Inflammatory macrophage (primary cell): ENCODE results near the gene SIAH2.
A peak's percentile ranks its signal among the peaks of the same experiment; 100 is the strongest.

Experiments used
- DNase-seq, 2 donors: peaks; one replicate each; pipeline ENCODE4 v3.0.0-alpha.2; 2020 to 2022

SIAH2 gene

DNA sequence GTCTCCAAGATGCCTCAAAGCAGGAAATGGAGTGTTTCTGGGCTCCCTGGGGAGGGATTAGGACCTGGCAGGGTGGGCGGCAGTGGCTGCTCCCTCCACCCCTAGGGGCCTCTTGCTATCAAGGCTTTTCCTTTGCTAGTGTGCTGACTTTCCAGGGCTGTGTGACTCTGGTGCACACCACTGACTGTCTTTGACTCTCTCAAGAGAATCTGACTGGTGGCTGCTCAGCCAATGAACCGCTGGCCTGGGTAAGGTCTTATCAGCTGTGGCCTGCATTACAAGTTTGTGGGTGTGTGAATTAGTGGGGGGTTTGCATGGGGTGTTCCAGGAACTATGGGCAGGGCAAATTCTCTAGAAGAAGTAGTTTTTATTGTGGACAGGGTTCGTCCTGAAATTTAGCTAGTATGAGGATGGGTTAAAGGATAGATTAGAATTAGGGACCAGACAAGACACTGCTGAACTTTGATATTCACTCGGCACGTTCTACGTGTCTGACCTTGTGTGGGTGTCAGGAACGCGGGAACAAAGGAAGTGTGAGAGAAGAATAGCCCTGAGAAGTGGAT lies 29.5 kb downstream of the SIAH2 start:
- no peak for DNase-seq

DNA sequence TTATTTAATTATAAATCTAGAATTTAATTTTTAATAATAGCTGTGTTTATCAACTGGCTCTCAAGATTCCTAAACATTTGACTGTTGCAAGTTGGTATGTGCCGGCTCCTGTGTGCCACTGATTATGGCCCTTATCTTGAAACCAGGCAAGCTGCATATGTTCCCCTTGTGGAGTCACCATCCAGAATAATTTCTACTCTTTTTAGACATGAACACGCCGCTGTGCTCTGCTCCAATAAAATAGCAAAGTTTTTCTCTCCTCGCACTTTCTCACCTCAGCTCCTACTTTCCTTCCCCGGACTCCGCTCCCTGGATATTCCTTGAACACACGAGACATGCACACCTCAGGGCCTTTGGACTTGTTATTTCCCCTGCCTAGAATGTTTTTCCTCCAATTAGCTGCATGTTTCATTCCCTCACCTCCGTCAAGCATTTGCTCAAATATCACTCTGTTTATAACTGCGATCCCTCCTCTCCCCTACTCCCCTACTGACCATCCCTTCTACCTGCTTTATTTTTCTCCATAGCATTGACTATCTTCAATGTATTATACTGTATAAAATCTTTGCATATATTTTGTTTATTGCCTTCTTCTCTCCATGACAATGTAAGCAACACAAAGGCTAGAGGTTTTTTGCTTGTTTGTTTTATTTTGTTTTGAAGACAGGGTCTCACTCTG lies 33.1 kb downstream of the SIAH2 start:
- no peak for DNase-seq

DNA sequence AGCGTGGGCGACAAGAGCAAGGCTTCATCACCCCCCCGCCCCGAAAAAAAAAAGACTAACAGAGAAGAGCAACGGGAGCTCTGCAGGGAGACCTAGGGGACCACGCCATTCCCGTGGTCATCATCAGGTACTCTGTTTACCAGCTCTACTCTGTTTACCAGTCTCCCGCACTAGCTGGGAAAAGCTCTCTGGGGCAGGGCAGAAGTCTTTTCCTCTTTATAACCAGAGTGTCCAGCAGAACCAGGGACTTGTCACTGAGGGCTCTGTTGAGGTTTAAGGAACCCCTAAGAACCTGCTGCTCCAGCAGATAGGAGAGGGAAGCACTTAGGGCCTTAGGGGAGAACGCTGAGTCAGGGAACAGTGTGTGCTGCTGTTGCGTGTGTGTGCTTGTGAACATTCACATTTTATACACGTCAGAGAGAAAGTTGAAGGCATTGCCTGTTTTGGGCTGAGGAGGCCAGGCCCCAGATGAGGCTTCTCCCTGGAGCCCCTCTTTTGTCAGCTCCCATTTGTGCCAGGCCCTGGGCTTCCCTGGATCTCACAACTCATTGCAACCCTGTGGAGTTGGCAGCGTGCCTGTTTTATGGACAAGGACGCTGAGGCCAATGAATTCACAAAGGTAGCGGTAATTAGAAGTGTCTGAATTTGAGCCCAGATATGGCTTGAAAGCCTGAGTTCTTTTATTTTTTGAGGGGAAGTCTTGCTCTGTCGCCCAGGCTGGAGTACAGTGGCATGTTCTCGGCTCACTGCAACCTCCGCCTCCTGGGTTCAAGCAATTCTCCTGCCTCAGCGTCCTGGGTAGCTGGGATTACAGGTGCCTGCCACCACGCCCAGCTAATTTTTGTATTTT lies 35.1 kb downstream of the SIAH2 start:
- no peak for DNase-seq

DNA sequence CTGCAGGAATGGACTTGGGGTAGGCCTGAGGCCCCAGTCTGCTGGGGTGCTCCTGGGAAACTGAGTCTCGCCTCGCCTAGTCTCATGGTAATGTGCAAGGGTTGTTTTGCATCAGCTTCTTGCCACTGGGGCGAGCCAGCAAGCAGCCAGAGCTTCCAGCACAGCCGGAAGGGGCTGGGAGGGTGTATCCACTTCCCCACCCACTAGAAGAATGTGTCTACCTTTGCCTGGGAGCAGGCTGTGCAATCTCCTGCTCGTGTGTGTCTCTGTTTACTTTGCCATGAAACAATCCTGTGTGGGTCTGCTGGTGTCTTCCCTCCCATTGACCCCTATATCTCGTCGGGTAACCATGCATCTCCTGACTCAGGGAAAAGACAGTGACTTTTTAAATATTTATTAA lies 37.4 kb downstream of the SIAH2 start:
- no peak for DNase-seq

DNA sequence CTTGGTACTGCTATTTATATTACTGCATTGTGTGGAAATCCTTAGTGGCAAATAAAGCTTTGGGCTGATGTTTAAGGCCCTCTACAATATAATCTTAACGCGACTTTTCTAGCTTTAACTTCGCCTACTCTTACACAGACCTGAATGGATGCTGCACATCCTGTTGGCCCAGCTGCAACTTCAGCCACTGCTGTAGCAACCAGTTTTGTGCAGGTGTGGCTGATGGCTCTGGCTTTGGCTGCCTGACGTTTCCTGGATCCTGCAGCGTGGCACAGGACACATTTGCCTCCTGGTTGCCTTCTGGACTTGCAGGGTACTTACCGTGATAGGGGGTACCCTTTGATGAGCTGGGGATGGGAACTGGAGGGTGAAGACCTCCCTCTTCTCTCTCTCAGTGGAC lies 39.0 kb downstream of the SIAH2 start:
- no peak for DNase-seq

DNA sequence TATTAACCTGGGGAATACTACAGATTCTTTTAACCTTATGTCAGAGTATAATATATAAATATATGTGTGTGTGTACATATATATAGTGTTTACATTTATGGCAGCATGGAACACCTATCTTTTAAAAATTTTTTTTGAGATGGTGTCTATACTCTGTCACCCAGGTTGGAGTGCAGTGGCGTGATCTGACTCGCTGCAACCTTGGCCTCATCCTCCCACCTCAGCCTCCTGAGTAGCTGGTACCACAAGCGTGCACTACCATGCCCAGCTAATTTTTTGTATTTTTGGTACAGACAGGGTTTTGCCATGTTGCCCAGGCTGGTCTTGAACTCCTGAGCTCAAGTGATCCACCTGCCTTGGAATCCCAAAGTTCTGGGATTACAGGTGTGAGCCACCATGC lies 40.7 kb downstream of the SIAH2 start:
- DNase-seq: no peak

DNA sequence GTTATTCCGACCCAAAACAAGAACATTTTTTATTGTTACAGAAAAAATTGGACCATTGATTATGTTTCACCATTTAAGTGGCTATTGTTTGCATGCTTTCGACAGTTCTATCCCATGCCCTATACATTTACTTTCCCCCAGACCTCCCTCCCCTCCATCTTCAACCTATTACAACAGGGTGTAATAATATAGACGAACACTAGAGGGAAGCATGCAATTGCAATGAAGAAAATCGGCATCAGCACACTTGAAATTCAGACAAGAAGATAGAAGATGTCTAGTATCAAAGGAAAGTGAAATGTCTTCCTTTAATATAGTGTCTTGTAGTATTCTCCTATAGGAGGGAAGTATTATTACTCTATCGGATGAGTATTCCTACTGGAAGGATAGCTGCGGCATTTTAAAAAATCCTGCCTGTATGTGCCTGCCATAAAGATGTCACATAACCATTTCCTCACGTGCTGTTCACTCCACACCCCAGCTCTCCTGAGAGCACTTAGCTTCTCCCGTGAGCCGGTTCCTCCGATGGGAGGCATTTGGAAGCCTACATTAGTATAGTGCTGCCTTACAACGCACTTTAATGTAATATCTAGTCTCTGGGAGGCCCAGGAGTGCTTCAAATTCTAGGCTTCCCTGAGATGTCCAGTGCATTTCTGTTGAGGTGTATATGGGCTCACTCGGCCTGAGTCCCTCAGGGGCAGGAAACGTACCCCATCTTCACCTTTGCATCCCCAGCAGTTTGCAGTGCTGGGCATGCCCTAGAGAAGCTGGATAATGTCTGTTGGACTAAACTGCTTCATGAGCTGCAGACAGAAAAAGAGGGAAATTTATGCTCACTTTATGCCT lies 41.5 kb downstream of the SIAH2 start:
- peak; percentile 42 to 70 for DNase-seq

DNA sequence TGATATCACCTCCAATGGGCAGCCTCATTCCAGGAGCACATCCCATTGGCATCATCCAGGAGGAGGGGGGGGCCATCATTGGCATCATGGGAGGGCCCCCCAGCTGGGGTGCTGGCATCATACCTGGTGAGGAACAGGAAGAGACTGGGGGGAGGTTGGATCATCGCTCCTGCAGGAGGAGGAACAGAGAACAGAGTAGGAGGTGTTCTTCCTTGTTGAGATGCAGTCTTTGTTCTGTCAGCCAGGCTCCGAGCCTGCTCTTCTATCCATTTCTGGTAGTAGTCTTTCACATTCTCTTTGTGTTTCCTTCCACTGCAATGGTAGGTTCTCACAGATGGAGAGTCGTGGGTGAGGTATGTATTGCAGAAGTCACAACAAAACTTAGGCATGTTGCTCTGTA lies 42.5 kb downstream of the SIAH2 start:
- DNase-seq: no peak

DNA sequence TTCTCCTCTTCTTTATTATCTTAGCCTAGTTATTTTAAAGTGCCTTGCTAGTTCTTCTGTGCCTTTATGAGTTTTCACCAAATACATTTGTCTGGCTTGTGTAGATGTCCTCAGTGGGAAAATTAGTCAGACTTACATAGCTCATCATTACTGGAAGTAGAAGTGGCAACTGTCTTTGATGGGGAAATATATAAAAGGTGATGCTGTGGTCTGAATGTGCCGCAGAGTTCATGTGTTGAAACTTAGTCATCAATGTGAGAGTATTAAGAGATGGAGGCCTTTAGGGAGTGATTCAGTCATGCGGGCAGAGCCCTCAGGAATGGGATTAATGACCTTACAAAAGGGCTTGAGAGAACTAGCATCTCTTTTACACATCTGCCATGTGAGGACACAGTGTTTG lies 52.9 kb downstream of the SIAH2 start:
- DNase-seq: no peak

DNA sequence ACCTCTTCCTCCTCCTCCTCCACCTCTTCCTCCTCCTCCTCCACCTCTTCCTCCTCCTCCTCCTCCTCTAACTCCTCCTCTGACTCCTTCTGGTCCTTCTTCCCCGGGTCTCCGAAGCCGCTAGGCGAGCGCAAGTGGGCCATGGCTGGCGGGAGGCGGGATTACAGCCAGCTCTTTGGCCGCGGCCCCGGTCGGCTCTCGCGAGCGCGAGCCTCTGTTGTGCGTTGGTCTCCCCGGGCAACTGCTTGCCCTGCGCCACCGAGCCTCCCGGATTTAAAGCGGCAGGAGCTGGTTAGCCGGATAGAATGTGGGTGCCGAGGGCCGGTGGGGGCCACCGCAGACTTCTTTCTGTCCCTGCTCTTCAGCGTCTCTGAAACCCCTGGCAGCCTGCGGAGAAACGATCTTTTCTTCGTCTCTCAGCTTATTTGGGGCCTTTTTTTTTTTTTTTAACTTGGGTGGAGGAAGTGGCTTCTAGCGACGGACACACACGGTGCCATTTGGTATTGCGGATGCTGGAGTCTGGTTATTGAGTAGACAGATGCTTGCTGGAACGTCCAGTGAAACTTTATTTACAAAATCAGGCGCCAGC lies 59.1 kb downstream of the SIAH2 start, which contains the start of gene ERICH6:
ERICH6 (minus strand) TSS at position 165 of the 589 bp plus-strand sequence; CDS start at position 143, 22 bp downstream.
- DNase-seq: peak; percentile 89 to 91

DNA sequence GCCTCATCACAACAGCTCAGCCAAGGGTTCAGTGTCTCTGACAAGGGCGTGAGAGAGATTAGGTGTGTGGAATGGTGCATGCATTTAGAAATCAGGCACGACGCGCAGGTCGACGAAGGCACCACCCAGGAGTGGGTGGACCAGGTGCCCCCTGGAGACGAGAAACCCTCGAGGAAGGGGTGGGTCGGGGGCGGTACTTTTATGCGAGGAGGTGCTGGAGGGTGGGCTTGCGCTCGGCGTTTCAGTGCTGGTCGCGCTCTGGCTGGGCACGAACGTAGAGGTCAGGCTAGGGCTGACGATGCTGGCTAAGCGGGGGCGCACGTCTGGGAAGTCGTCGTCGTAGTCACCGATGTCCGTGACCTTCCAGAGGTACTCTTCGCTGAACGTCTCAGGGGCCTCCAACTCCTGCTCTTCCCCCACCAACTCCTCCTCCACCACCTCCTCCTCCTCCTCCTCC lies 59.6 kb downstream of the SIAH2 start:
- peak in 1 of 2 donors; percentile 31 for DNase-seq

DNA sequence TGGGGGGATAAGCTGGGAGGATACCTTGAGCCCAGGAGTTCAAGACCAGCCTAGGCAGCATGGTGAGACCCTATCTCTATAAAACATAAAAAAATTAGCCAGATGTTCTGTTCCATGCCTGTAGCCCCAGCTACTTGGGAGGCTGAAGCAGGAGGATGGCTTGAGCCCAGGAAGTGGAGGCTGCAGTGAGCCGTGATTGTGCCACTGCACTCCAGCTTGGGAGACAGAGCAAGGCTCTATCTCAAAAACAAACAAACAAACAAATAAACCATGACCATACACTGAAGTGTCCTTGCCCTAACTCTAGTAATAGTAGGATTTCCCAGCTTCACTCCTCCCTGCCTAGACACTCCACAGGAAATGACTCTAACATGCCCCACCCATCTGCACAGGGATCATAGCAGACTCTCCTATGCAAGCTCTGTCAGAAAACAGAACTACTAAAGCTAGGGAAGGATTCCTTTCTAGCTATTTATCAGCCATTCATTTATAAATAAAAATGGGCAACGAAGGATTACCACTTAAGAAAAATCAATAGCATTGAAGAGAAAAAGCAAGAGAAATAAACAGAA lies 63.8 kb downstream of the SIAH2 start:
- DNase-seq: peak; percentile 18 to 51

DNA sequence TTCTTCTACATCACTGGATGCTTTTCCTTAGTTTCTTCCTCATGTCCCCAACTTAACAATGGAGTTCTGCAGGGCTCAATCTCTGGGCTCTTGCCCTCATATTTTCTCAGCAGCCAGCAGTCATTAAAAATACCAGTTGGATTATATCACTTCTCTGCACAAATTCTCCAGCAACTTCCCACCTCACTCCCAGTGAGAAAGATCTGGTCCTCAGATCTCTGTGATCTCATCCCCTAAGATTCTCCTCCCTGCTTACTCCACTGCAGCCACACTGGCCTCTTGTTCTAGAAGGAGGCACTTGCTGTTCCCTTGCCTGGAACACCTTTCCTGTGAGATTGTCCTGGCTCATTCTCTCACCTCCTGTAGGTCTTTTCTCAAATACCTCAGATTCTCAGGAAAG lies 65.3 kb downstream of the SIAH2 start:
- no peak for DNase-seq

DNA sequence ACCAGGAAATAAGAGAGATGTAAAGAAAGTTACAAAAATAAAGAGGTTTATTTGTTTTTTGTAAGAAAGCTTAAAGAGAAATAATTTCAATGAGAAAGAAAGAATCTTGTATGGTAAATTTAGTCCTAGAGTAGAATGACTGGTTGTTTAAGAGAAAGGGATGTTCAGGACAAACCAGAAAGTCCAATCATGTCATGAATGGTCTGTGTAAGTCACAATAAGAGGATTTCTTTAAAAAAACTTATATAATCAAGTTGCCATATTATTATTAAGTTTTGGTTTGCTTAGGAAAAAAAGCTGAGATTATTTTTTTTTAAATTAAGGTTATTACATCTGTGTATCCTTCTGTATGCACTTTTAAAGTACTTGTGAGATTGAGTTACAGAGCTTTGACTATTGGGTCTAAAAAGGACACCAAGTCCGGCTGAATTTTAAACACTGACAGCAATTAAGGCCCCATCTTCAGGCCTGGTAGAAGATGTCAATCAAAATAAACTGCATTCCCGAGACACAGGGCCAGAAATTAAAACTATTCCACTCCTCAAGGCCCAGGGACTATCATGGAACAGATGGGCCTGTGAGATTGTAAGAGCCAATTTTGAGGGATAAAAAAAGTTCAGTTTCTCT lies 71.4 kb downstream of the SIAH2 start:
- DNase-seq: no peak
